HepG2 (cell line): ENCODE data around the gene TNFSF12. TPM values are rescaled to one million over a fixed set of nuclear protein-coding genes. Genes with fewer than 3 reads are reported as not detected.
A peak's percentile ranks its signal among the peaks of the same experiment; 100 is the strongest.

Source experiments
- AKAP8 ChIP-seq: sonication (generic); formaldehyde crosslinking; IDR thresholded peaks from 2 replicates; pipeline ENCODE4 v1.5.1; 2020; ENCODE audit warnings: mild to moderate bottlenecking, missing genetic modification reagents
- CHCHD3 ChIP-seq: sonication (generic); formaldehyde crosslinking; IDR thresholded peaks from 2 replicates; pipeline ENCODE4 v1.8.0; 2022; ENCODE audit warnings: mild to moderate bottlenecking, missing genetic modification reagents, moderate library complexity
- GPBP1L1 ChIP-seq: sonication (generic); formaldehyde crosslinking; IDR thresholded peaks from 2 replicates; pipeline ENCODE4 v1.5.0; 2020; ENCODE audit warnings: mild to moderate bottlenecking, missing genetic modification reagents
- IRX3 ChIP-seq: sonication (generic); formaldehyde crosslinking; IDR thresholded peaks from 2 replicates; pipeline ENCODE4 v1.8.1; 2023; ENCODE audit warnings: mild to moderate bottlenecking, low read depth, missing genetic modification reagents, borderline replicate concordance
- KLF11 ChIP-seq: IDR thresholded peaks from 2 replicates; pipeline ENCODE4 v1.6.1; 2016; ENCODE audit warnings: missing compliant biosample characterization
- NONO ChIP-seq, 2 experiments: fragments of 450-650 bp in 1 of 2; sonication (generic) in 1 of 2; formaldehyde crosslinking in 1 of 2; IDR thresholded peaks in 1 of 2; conservative IDR thresholded peaks in 1 of 2; 2 replicates each; pipeline versions ENCODE4 v1.6.1 to v1.8.0; 2017 to 2022; ENCODE audit warnings: mild to moderate bottlenecking in 1 of 2, missing genetic modification reagents in 1 of 2, moderate library complexity in 1 of 2
- NR2F2 ChIP-seq: IDR thresholded peaks from 2 replicates; pipeline ENCODE4 v1.6.1; 2012; ENCODE audit warnings: low read depth, inconsistent platforms, borderline replicate concordance
- POGZ ChIP-seq: sonication (generic); formaldehyde crosslinking; IDR thresholded peaks from 2 replicates; pipeline ENCODE4 v1.4.0; 2020; ENCODE audit warnings: mild to moderate bottlenecking, missing genetic modification reagents
- RBM39 ChIP-seq: fragments of 200-400 bp; formaldehyde crosslinking; IDR thresholded peaks from one replicate; pipeline ENCODE4 v1.6.1; 2018; ENCODE audit warnings: antibody characterized with exemption, mild to moderate bottlenecking, low read depth, low read length; ENCODE audit not compliant: poor library complexity, severe bottlenecking
- SMARCC2 ChIP-seq: fragments of 450-650 bp; IDR thresholded peaks from 2 replicates; pipeline ENCODE4 v1.6.1; 2017; ENCODE audit warnings: antibody characterized with exemption, mild to moderate bottlenecking
- SOX6 ChIP-seq, 2 experiments: fragments of 450-650 bp in 1 of 2; sonication (generic) in 1 of 2; formaldehyde crosslinking in 1 of 2; IDR thresholded peaks; 2 replicates each; pipeline versions ENCODE4 v1.4.0 to v1.6.1; 2017 to 2020; ENCODE audit warnings: antibody characterized with exemption in 1 of 2, mild to moderate bottlenecking in 1 of 2, missing genetic modification reagents in 1 of 2
- SRSF9 ChIP-seq: fragments of 200-400 bp; formaldehyde crosslinking; IDR thresholded peaks from 2 replicates; pipeline ENCODE4 v1.6.1; 2018; ENCODE audit warnings: borderline replicate concordance, mild to moderate bottlenecking, low read depth, low read length; ENCODE audit not compliant: insufficient read depth, poor library complexity, severe bottlenecking
- STAG1 ChIP-seq: sonication (generic); formaldehyde crosslinking; IDR thresholded peaks from 2 replicates; pipeline ENCODE4 v1.4.0; 2020; ENCODE audit warnings: missing genetic modification reagents
- TSC22D2 ChIP-seq: sonication (generic); formaldehyde crosslinking; IDR thresholded peaks from 2 replicates; pipeline ENCODE4 v1.5.1; 2020; ENCODE audit warnings: missing genetic modification reagents, mild to moderate bottlenecking, borderline replicate concordance
- WIZ ChIP-seq: sonication (generic); formaldehyde crosslinking; IDR thresholded peaks from 2 replicates; pipeline ENCODE4 v1.5.1; 2020; ENCODE audit warnings: mild to moderate bottlenecking, missing genetic modification reagents
- ZFAT ChIP-seq: sonication (generic); formaldehyde crosslinking; conservative IDR thresholded peaks from 2 replicates; pipeline ENCODE4 v1.8.1; 2023; ENCODE audit warnings: missing genetic modification reagents, inconsistent platforms
- ZNF263 ChIP-seq: sonication (generic); formaldehyde crosslinking; IDR thresholded peaks from 2 replicates; pipeline ENCODE4 v1.4.0; 2020; ENCODE audit warnings: missing genetic modification reagents
- ZNF530 ChIP-seq: sonication (generic); formaldehyde crosslinking; IDR thresholded peaks from 2 replicates; pipeline ENCODE4 v1.5.0; 2020; ENCODE audit warnings: low read depth, mild to moderate bottlenecking, missing genetic modification reagents
- ZNF788 ChIP-seq: sonication (generic); formaldehyde crosslinking; IDR thresholded peaks from 2 replicates; pipeline ENCODE4 v1.5.0; 2020; ENCODE audit warnings: mild to moderate bottlenecking, missing genetic modification reagents, borderline replicate concordance
- ZNF883 ChIP-seq: sonication (generic); formaldehyde crosslinking; IDR thresholded peaks from 2 replicates; pipeline ENCODE4 v1.5.1; 2020; ENCODE audit warnings: mild to moderate bottlenecking, missing genetic modification reagents; ENCODE audit errors: not compliant biosample characterization
- polyA plus RNA-seq, 8 experiments: library from polyadenylated mRNA; depleted of rRNA in 3 of 8; stranded (reverse) in 7 of 8; unstranded in 1 of 8; fragments of >200 nt; fragmentation: Illumina TruSeq in 4 of 8; extraction: Trizol in 4 of 8; gene quantifications; 2 replicates each; pipeline versions ENCODE4 v1.2.1 to v1.2.3, GENCODE V29; 2011 to 2016; ENCODE audit warnings: low read depth in 4 of 8, missing spikeins in 1 of 8, mixed read lengths in 1 of 8; ENCODE audit not compliant: insufficient read depth in 1 of 8
- total RNA-seq, 5 experiments: library from RNA; depleted of rRNA; stranded (reverse); fragments of >200 nt; fragmentation: Illumina TruSeq; extraction: Trizol; gene quantifications; 2 replicates each; pipeline ENCODE4 v1.2.3, GENCODE V29; 2016; ENCODE audit warnings: low read depth in 1 of 5
- TF ChIP-seq, protein P1 (sequence below): sonication (generic); formaldehyde crosslinking; IDR thresholded peaks from 2 replicates; pipeline ENCODE4 v1.8.0; 2022; ENCODE audit warnings: mild to moderate bottlenecking, missing genetic modification reagents; ENCODE audit not compliant: insufficient replicate concordance
- TF ChIP-seq, protein P2 (sequence below): sonication (generic); formaldehyde crosslinking; IDR thresholded peaks from 2 replicates; pipeline ENCODE4 v1.4.0; 2020; ENCODE audit warnings: low read depth, mild to moderate bottlenecking, missing genetic modification reagents
- TF ChIP-seq, protein P3 (sequence below): sonication (generic); formaldehyde crosslinking; IDR thresholded peaks from 2 replicates; pipeline ENCODE4 v1.4.0; 2020; ENCODE audit warnings: missing genetic modification reagents

Gene TNFSF12
- total and polyA plus RNA-seq, 2 of the 13 experiments (the other 11 are each of a cell fraction or from before 2014, with no cell fraction given), result 0.93 to 7.2 TPM

- no peak for TF ChIP-seq NR2F2
- no peak for TF ChIP-seq SOX6 (IDR thresholded peaks at IDR 0.05)
- TF ChIP-seq SOX6 (CRISPR knock-in tag; IDR thresholded peaks at IDR 0.05), result peak; percentile 69; the same call in 1 of the 2 replicates
- TF ChIP-seq, protein P1, sequence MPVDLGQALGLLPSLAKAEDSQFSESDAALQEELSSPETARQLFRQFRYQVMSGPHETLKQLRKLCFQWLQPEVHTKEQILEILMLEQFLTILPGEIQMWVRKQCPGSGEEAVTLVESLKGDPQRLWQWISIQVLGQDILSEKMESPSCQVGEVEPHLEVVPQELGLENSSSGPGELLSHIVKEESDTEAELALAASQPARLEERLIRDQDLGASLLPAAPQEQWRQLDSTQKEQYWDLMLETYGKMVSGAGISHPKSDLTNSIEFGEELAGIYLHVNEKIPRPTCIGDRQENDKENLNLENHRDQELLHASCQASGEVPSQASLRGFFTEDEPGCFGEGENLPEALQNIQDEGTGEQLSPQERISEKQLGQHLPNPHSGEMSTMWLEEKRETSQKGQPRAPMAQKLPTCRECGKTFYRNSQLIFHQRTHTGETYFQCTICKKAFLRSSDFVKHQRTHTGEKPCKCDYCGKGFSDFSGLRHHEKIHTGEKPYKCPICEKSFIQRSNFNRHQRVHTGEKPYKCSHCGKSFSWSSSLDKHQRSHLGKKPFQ (CRISPR knock-in tag), result no peak
- no peak for TF ChIP-seq KLF11 (CRISPR knock-in tag)
- TF ChIP-seq WIZ (CRISPR knock-in tag), result no peak; the same call in none of the 2 replicates
- no peak for TF ChIP-seq STAG1
- TF ChIP-seq SRSF9, result no peak
- TF ChIP-seq, protein P2, sequence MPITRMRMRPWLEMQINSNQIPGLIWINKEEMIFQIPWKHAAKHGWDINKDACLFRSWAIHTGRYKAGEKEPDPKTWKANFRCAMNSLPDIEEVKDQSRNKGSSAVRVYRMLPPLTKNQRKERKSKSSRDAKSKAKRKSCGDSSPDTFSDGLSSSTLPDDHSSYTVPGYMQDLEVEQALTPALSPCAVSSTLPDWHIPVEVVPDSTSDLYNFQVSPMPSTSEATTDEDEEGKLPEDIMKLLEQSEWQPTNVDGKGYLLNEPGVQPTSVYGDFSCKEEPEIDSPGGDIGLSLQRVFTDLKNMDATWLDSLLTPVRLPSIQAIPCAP, result no peak; the same call in 1 of the 2 replicates
- TF ChIP-seq TSC22D2 (CRISPR knock-in tag), result peak; percentile 32; the same call in 1 of the 2 replicates
- TF ChIP-seq SMARCC2, result no peak
- TF ChIP-seq IRX3 (CRISPR knock-in tag), result peak; percentile 26; the same call in 1 of the 2 replicates
- no peak for TF ChIP-seq GPBP1L1
- TF ChIP-seq ZNF788 (CRISPR knock-in tag), result peak; percentile 47; the same call in 1 of the 2 replicates
- no peak for TF ChIP-seq ZNF883 (CRISPR knock-in tag)
- peak; percentile 69; the same call in 1 of the 2 replicates for TF ChIP-seq POGZ (CRISPR knock-in tag)
- no peak for TF ChIP-seq ZNF263 (CRISPR knock-in tag)
- no peak for TF ChIP-seq ZFAT
- TF ChIP-seq AKAP8 (CRISPR knock-in tag), result no peak
- no peak; the same call in 1 of the 2 replicates for TF ChIP-seq CHCHD3
- TF ChIP-seq RBM39, result peak; percentile 84
- TF ChIP-seq, protein P3, sequence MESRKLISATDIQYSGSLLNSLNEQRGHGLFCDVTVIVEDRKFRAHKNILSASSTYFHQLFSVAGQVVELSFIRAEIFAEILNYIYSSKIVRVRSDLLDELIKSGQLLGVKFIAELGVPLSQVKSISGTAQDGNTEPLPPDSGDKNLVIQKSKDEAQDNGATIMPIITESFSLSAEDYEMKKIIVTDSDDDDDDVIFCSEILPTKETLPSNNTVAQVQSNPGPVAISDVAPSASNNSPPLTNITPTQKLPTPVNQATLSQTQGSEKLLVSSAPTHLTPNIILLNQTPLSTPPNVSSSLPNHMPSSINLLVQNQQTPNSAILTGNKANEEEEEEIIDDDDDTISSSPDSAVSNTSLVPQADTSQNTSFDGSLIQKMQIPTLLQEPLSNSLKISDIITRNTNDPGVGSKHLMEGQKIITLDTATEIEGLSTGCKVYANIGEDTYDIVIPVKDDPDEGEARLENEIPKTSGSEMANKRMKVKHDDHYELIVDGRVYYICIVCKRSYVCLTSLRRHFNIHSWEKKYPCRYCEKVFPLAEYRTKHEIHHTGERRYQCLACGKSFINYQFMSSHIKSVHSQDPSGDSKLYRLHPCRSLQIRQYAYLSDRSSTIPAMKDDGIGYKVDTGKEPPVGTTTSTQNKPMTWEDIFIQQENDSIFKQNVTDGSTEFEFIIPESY (CRISPR knock-in tag), result no peak
- TF ChIP-seq NONO (IDR thresholded peaks at IDR 0.05), result no peak
- TF ChIP-seq NONO (CRISPR knock-in tag; conservative IDR thresholded peaks at IDR 0.05), result peak; percentile 88
- TF ChIP-seq ZNF530 (CRISPR knock-in tag), result no peak
Observed at GRCh38 chr17:7572588-7573323, 23.9 kb downstream of the TNFSF12 start (continued).
